Endothelial cell of umbilical vein (primary cell): ENCODE measurements around the gene CFAP46. TPM values are rescaled to one million over a fixed set of nuclear protein-coding genes. Genes with fewer than 3 reads are reported as not detected.

ENCODE experiments used
- BruUV-seq: library from RNA; stranded (reverse); fragments of 400-500 nt; replicated peaks from 2 replicates; lab custom pipeline; 2021; lab: Mats Ljungman, UMichigan
- CTCF ChIA-PET: fragments of 300-600, 350-600 bp; sonication (Branson Sonifier 250); formaldehyde crosslinking; loops from one replicate; lab custom pipeline; 2021; ENCODE audit warnings: antibody characterized with exemption, inconsistent platforms; lab: Charles Lee
- POLR2A ChIA-PET: fragments of 300-600, 350-600 bp; sonication (Branson Sonifier 250); formaldehyde crosslinking; loops from one replicate; lab custom pipeline; 2021; ENCODE audit warnings: antibody characterized with exemption, inconsistent platforms; lab: Charles Lee
- DNase-seq: peaks from one replicate; pipeline ENCODE4 v3.0.0-alpha.2; 2011; ENCODE audit warnings: low read depth, low spot score
- FAIRE-seq: peaks from 2 replicates; lab custom pipeline; 2011; peaks lifted over from hg19 to GRCh38; lab: Jason Lieb, UNC
- H2AFZ ChIP-seq: 2 replicates; pipeline ENCODE4 v1.6.0; 2012; ENCODE audit warnings: low read depth, low read length, control low read depth, inconsistent platforms
- H3K27ac ChIP-seq: 2 replicates; pipeline ENCODE4 v1.5.1; 2011; ENCODE audit warnings: low read depth, mild to moderate bottlenecking, control low read depth, low read length, moderate library complexity; ENCODE audit not compliant: insufficient read depth
- H3K27me3 ChIP-seq, 2 experiments: 2 replicates each; pipeline versions ENCODE4 v1.6.0 to v1.6.1; 2011; ENCODE audit warnings: low read length in 2 of 2, mixed read lengths in 1 of 2; ENCODE audit not compliant: control insufficient read depth in 2 of 2, insufficient read depth in 2 of 2
- H3K36me3 ChIP-seq, 2 experiments: 2 replicates in 1 of 2; 3 replicates in 1 of 2; pipeline ENCODE4 v1.5.1; 2011; ENCODE audit warnings: low read length in 2 of 2, mild to moderate bottlenecking in 1 of 2, moderate library complexity in 1 of 2; ENCODE audit not compliant: control insufficient read depth in 2 of 2, insufficient read depth in 2 of 2; ENCODE audit errors: extremely low read depth in 1 of 2
- H3K4me1 ChIP-seq: 3 replicates; pipeline ENCODE4 v1.5.1; 2011; ENCODE audit warnings: mild to moderate bottlenecking, low read length; ENCODE audit not compliant: control insufficient read depth, insufficient read depth; ENCODE audit errors: extremely low read depth
- H3K4me2 ChIP-seq: 2 replicates; pipeline ENCODE4 v1.6.1; 2011; ENCODE audit warnings: low read length, control low read depth, mixed read lengths; ENCODE audit not compliant: insufficient read depth
- H3K4me3 ChIP-seq, 3 experiments: fragments of 200-600 bp in 1 of 3; sonication (generic), shearing (Covaris generic) in 1 of 3; replicated peaks in 1 of 3; 2 replicates each; pipeline ENCODE4 v1.5.1; 2011 to 2016; ENCODE audit warnings: control low read depth in 3 of 3, low read length in 3 of 3, mild to moderate bottlenecking in 2 of 3, inconsistent platforms in 1 of 3, low read depth in 1 of 3, moderate library complexity in 1 of 3; ENCODE audit not compliant: insufficient read depth in 1 of 3
- H3K79me2 ChIP-seq: 2 replicates; pipeline ENCODE4 v1.6.0; 2012; ENCODE audit warnings: low read length, inconsistent platforms; ENCODE audit not compliant: control insufficient read depth, insufficient read depth
- H3K9ac ChIP-seq: replicated peaks from 2 replicates; pipeline ENCODE3; 2011; ENCODE audit warnings: low read length, control low read depth; ENCODE audit not compliant: insufficient read depth; ENCODE audit errors: extremely low read depth
- H3K9me1 ChIP-seq: replicated peaks from 3 replicates; pipeline ENCODE4 v1.6.0; 2011; ENCODE audit warnings: mild to moderate bottlenecking, low read length; ENCODE audit not compliant: control insufficient read depth, insufficient read depth; ENCODE audit errors: extremely low read depth
- H3K9me3 ChIP-seq: replicated peaks from 2 replicates; pipeline ENCODE4 v1.5.1; 2012; ENCODE audit warnings: low read length, inconsistent platforms; ENCODE audit not compliant: control insufficient read depth, insufficient read depth
- H4K20me1 ChIP-seq: replicated peaks from 2 replicates; pipeline ENCODE3; 2011; ENCODE audit warnings: mild to moderate bottlenecking, low read length; ENCODE audit not compliant: control insufficient read depth, insufficient read depth; ENCODE audit errors: extremely low read depth
- CTCF ChIP-seq, 2 donors: IDR thresholded peaks; 1 replicate in 1 of 2; 2 replicates in 1 of 2; pipeline ENCODE4 v1.5.1; 2011; ENCODE audit warnings: low read length in 2 of 2, mild to moderate bottlenecking in 2 of 2, moderate library complexity in 2 of 2, control low read depth in 1 of 2, inconsistent platforms in 1 of 2, low read depth in 1 of 2; ENCODE audit not compliant: insufficient read depth in 1 of 2; ENCODE audit errors: extremely low read depth in 1 of 2
- FOS ChIP-seq: IDR thresholded peaks from 2 replicates; pipeline ENCODE4 v1.6.1; 2011; ENCODE audit warnings: mild to moderate bottlenecking, low read length, moderate library complexity, borderline replicate concordance; ENCODE audit not compliant: insufficient read depth
- GATA2 ChIP-seq: IDR thresholded peaks from 2 replicates; pipeline ENCODE4 v1.7.0; 2011; ENCODE audit warnings: low read depth, mild to moderate bottlenecking, moderate library complexity, mixed read lengths, low read length; ENCODE audit not compliant: insufficient read length, insufficient read depth
- JUN ChIP-seq: IDR thresholded peaks from 2 replicates; pipeline ENCODE4 v1.6.1; 2011; ENCODE audit warnings: borderline replicate concordance, low read depth; ENCODE audit not compliant: insufficient read length, insufficient read depth
- MAX ChIP-seq: IDR thresholded peaks from 2 replicates; pipeline ENCODE4 v1.6.1; 2011; ENCODE audit not compliant: insufficient read depth, insufficient read length
- MYC ChIP-seq: IDR thresholded peaks from one replicate; pipeline ENCODE4 v1.6.1; 2011; ENCODE audit warnings: mild to moderate bottlenecking, low read depth, low read length
- POLR2A ChIP-seq: IDR thresholded peaks from 2 replicates; pipeline ENCODE4 v1.6.1; 2012; ENCODE audit warnings: low read depth, mild to moderate bottlenecking, control low read depth, low read length
- POLR2AphosphoS5 ChIP-seq: IDR thresholded peaks from 2 replicates; pipeline ENCODE4 v1.6.1; 2012; ENCODE audit warnings: low read depth, mild to moderate bottlenecking, control low read depth, low read length, moderate library complexity; ENCODE audit not compliant: insufficient read depth
- dilution Hi-C: fragments of 300-500 bp; cut with MboI; formaldehyde crosslinking; loops from one replicate; pipeline ENCODE4 v1.15.0; 2019; ENCODE audit warnings: low sequenced_read_pairs; ENCODE audit not compliant: extremely low pct_ligation_motif_present
- intact Hi-C: fragments of 100-400 bp; cut with micrococcal nuclease; formaldehyde crosslinking; loops from one replicate; pipeline ENCODE4 v1.10.0; 2022
- polyA plus RNA-seq, 4 experiments: library from polyadenylated mRNA; depleted of rRNA in 3 of 4; stranded (reverse) in 3 of 4; unstranded in 1 of 4; fragments of >200 nt; gene quantifications; 2 replicates each; pipeline versions ENCODE4 v1.2.1 to v1.2.3, GENCODE V29; 2011 to 2012; ENCODE audit warnings: missing spikeins in 1 of 4
- total RNA-seq: library from RNA; stranded (reverse); gene quantifications from 2 replicates; pipeline ENCODE4 v1.2.3, GENCODE V29; 2021

Gene CFAP46
- total and polyA plus RNA-seq, 2 donors (not counting 3 experiments of a cell fraction or from before 2014, with no cell fraction given), result 0.75 to 0.98 TPM

GRCh38 chr10:132911786-132912097, 30.6 kb downstream of the CFAP46 start:
- H3K27me3 ChIP-seq, result no peaks in the 10 kb centered on the region
- H4K20me1 ChIP-seq, result no peaks in the 10 kb centered on the region
- no peak overlapping the region for H2AFZ ChIP-seq
- H3K4me1 ChIP-seq, result no peaks in the 10 kb centered on the region
- FAIRE-seq (no peak), DNase-seq (no peak)
- no peak overlapping the region for H3K4me3 ChIP-seq
- no TSS peak for BruUV-seq
- no peak overlapping the region for H3K27ac ChIP-seq
- TF ChIP-seq FOS (no peak), CTCF (IDR thresholded peaks at IDR 0.05; ENCODE audit: extremely low read depth in 1 of 2, insufficient read depth in 1 of 2, low read depth in 1 of 2, low read length in 2 of 2) (no peak)
- dilution Hi-C loops (no loop called here), intact Hi-C loops (no loop called here)
- POLR2A ChIA-PET, result no interaction called here
- no peak overlapping the region for H3K9ac ChIP-seq
- H3K9me3 ChIP-seq, result no peaks in the 10 kb centered on the region
- H3K79me2 ChIP-seq, result no peaks in the 10 kb centered on the region
- no peak overlapping the region for H3K4me2 ChIP-seq
- H3K9me1 ChIP-seq, result no peaks in the 10 kb centered on the region
- no peaks in the 10 kb centered on the region for H3K36me3 ChIP-seq
- CTCF ChIA-PET, result interaction anchor here (0.7 kb wide), 1 partner anchor 257 kb away, joined by 3 read pairs; no protein-coding TSS in a partner anchor

- H3K4me3 ChIP-seq, result no peak overlapping the region
- ChIA-PET POLR2A (no interaction called here), CTCF (interaction anchor here (0.7 kb wide), 1 partner anchor 256 kb away, joined by 3 read pairs; no protein-coding TSS in a partner anchor)
- no peaks in the 10 kb centered on the region for H3K9me3 ChIP-seq
- no peak overlapping the region for H3K4me2 ChIP-seq
- H3K9me1 ChIP-seq, result no peaks in the 10 kb centered on the region
- no peaks in the 10 kb centered on the region for H3K79me2 ChIP-seq
- dilution Hi-C loops (no loop called here), intact Hi-C loops (no loop called here)
- H3K27ac ChIP-seq, result no peak overlapping the region
- FAIRE-seq (no peak), DNase-seq (no peak)
- BruUV-seq, result no TSS peak
- H3K4me1 ChIP-seq, result no peaks in the 10 kb centered on the region
- H3K9ac ChIP-seq, result no peak overlapping the region
- no peak overlapping the region for H2AFZ ChIP-seq
- no peaks in the 10 kb centered on the region for H4K20me1 ChIP-seq
- TF ChIP-seq MYC, result no peak
- TF ChIP-seq CTCF (IDR thresholded peaks at IDR 0.05; ENCODE audit: extremely low read depth in 1 of 2, insufficient read depth in 1 of 2, low read depth in 1 of 2, low read length in 2 of 2), result no peak
- TF ChIP-seq FOS, result no peak
- TF ChIP-seq JUN, result no peak
- no peak for TF ChIP-seq GATA2
- TF ChIP-seq MAX, result no peak
- TF ChIP-seq POLR2AphosphoS5, result no peak
- no peak for TF ChIP-seq POLR2A
- no peaks in the 10 kb centered on the region for H3K36me3 ChIP-seq
- H3K27me3 ChIP-seq, result no peaks in the 10 kb centered on the region
Observed at GRCh38 chr10:132910901-132911785, 31.2 kb downstream of the CFAP46 start.
